WTC11 (cell line): ENCODE results near the gene PBX4. TPM values are rescaled to one million over a fixed set of nuclear protein-coding genes. Genes with fewer than 3 reads are reported as not detected.

Source experiments
- ATAC-seq: fragments of 200-7000 bp; cut with Tn5 transposase; 2 replicates; pipeline ENCODE4 v1.10.0; 2021; ENCODE audit warnings: mild to moderate bottlenecking, moderate library complexity
- CTCF ChIA-PET: fragments of 300-600 bp; sonication (Branson Sonifier 250); formaldehyde crosslinking; loops from one replicate; lab custom pipeline; 2021; ENCODE audit warnings: antibody characterized with exemption; lab: Charles Lee
- POLR2A ChIA-PET: fragments of 350-600 bp; sonication (Branson Sonifier 250); formaldehyde crosslinking; loops from one replicate; lab custom pipeline; 2021; ENCODE audit warnings: antibody characterized with exemption; lab: Charles Lee
- DNase-seq: peaks from one replicate; pipeline ENCODE4 v3.0.0; 2021; ENCODE audit warnings: low spot score
- H3K27ac Mint-ChIP-seq: 2 replicates; pipeline ENCODE4 v1.8.0; 2021; ENCODE audit warnings: mixed read lengths
- H3K27me3 Mint-ChIP-seq: 2 replicates; pipeline ENCODE4 v1.8.0; 2021; ENCODE audit warnings: low read depth, mild to moderate bottlenecking, moderate library complexity, mixed read lengths
- H3K36me3 Mint-ChIP-seq: 2 replicates; pipeline ENCODE4 v1.8.0; 2021; ENCODE audit warnings: mixed read lengths
- H3K4me1 Mint-ChIP-seq: 2 replicates; pipeline ENCODE4 v1.8.0; 2022; ENCODE audit warnings: mixed read lengths
- H3K4me3 Mint-ChIP-seq: 2 replicates; pipeline ENCODE4 v1.8.0; 2021; ENCODE audit warnings: mild to moderate bottlenecking, moderate library complexity, mixed read lengths
- H3K9me3 Mint-ChIP-seq: 2 replicates; pipeline ENCODE4 v1.8.0; 2021; ENCODE audit warnings: mixed read lengths
- CREM ChIP-seq: sonication (generic); formaldehyde crosslinking; IDR thresholded peaks from 2 replicates; pipeline ENCODE4 v1.8.1; 2022; ENCODE audit warnings: mild to moderate bottlenecking, missing genetic modification reagents, moderate library complexity
- FOXJ3 ChIP-seq: sonication (generic); formaldehyde crosslinking; IDR thresholded peaks from 2 replicates; pipeline ENCODE4 v1.9.0; 2021; ENCODE audit warnings: missing genetic modification reagents, mild to moderate bottlenecking, borderline replicate concordance
- FOXK1 ChIP-seq: sonication (generic); formaldehyde crosslinking; IDR thresholded peaks from 2 replicates; pipeline ENCODE4 v1.8.0; 2022; ENCODE audit warnings: mild to moderate bottlenecking, moderate library complexity, missing genetic modification reagents
- GABPB1 ChIP-seq: sonication (generic); formaldehyde crosslinking; IDR thresholded peaks from 2 replicates; pipeline ENCODE4 v1.8.1; 2023; ENCODE audit warnings: mild to moderate bottlenecking, missing genetic modification reagents
- JAZF1 ChIP-seq: fragments of 250-450 bp; sonication (Bioruptor Pico); IDR thresholded peaks from 2 replicates; pipeline ENCODE4 v1.9.0; 2021; ENCODE audit warnings: moderate library complexity, mild to moderate bottlenecking, inconsistent platforms
- SMAD4 ChIP-seq: sonication (generic); formaldehyde crosslinking; IDR thresholded peaks from 2 replicates; pipeline ENCODE4 v1.8.0; 2022; ENCODE audit warnings: mild to moderate bottlenecking, missing genetic modification reagents
- ZNF121 ChIP-seq: sonication (generic); formaldehyde crosslinking; IDR thresholded peaks from 2 replicates; pipeline ENCODE4 v1.8.0; 2023; ENCODE audit warnings: missing genetic modification reagents
- ZNF219 ChIP-seq: sonication (generic); formaldehyde crosslinking; IDR thresholded peaks from 2 replicates; pipeline ENCODE4 v1.8.0; 2023; ENCODE audit warnings: missing genetic modification reagents, mild to moderate bottlenecking, borderline replicate concordance
- ZNF317 ChIP-seq: sonication (generic); formaldehyde crosslinking; IDR thresholded peaks from 2 replicates; pipeline ENCODE4 v1.8.1; 2023; ENCODE audit warnings: low read depth, mild to moderate bottlenecking, moderate library complexity, missing genetic modification reagents, borderline replicate concordance
- ZNF416 ChIP-seq: fragments of 250-450 bp; sonication (Bioruptor Pico); IDR thresholded peaks from 2 replicates; pipeline ENCODE4 v1.9.0; 2021; ENCODE audit warnings: mild to moderate bottlenecking, inconsistent platforms
- ZNF671 ChIP-seq: fragments of 250-450 bp; sonication (Bioruptor Pico); IDR thresholded peaks from 2 replicates; pipeline ENCODE4 v1.8.0; 2021; ENCODE audit warnings: mild to moderate bottlenecking
- total RNA-seq: library from RNA; stranded (reverse); gene quantifications from 3 replicates; pipeline ENCODE4 v1.2.3, GENCODE V29; 2021
- TF ChIP-seq, protein P1 (sequence below): sonication (generic); formaldehyde crosslinking; IDR thresholded peaks from 2 replicates; pipeline ENCODE4 v1.8.1; 2023; ENCODE audit warnings: mild to moderate bottlenecking, missing genetic modification reagents, moderate library complexity
- TF ChIP-seq, protein P2 (sequence below): sonication (generic); formaldehyde crosslinking; IDR thresholded peaks from 2 replicates; pipeline ENCODE4 v1.8.1; 2022; ENCODE audit warnings: missing genetic modification reagents, borderline replicate concordance
- TF ChIP-seq, protein P3 (sequence below): sonication (generic); formaldehyde crosslinking; IDR thresholded peaks from 2 replicates; pipeline ENCODE4 v1.8.0; 2023; ENCODE audit warnings: missing genetic modification reagents, mild to moderate bottlenecking, borderline replicate concordance
- TF ChIP-seq, protein P4 (sequence below): sonication (generic); formaldehyde crosslinking; IDR thresholded peaks from 2 replicates; pipeline ENCODE4 v1.8.0; 2022; ENCODE audit warnings: mild to moderate bottlenecking, missing genetic modification reagents
- TF ChIP-seq, protein P5 (sequence below): sonication (generic); formaldehyde crosslinking; IDR thresholded peaks from 2 replicates; pipeline ENCODE4 v1.8.0; 2022; ENCODE audit warnings: mild to moderate bottlenecking, missing genetic modification reagents
- TF ChIP-seq, protein P6 (sequence below): fragments of 250-450 bp; sonication (Bioruptor Pico); IDR thresholded peaks from 2 replicates; pipeline ENCODE4 v1.9.0; 2021; ENCODE audit warnings: mild to moderate bottlenecking, borderline replicate concordance

PBX4 gene
- total RNA-seq, 1 experiment from 2014 or later = 3.2 TPM

DNA sequence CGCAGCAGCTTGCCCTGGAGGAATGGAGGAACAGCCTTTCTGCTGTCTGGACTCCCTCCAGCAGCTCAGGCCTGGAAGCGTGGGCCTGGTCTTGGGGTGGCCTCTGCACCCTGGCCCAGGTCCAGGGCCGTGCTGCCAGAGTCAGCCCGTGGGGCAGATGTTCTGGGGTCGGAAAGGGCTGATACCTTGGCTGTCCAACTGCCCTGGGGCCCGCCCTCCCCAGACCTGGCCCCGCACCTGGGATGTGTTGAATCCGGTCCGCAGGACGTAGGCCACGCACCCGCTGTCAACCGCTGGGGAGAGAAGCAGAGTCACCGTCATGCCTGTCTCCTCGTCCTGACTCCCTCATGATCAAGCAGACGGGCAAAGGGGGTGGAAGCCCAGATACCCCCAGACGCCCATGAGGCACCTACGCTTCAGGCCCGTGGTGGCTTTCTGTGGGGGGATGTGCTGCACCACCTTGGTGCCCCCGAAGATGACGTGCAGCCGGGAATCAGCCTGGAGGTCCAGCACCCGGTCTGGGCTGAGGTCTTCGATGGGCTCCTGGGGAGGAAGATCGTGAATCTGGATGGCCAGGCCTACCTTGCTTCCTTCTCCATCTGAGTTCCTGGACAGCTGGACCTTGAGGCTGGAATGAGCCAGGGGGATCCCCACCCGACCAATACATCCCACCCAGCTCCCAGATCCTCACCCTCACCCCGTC is 37.3 kb upstream of the PBX4 start (continued):
- TF ChIP-seq FOXJ3 (CRISPR knock-in tag) = no peak

DNA sequence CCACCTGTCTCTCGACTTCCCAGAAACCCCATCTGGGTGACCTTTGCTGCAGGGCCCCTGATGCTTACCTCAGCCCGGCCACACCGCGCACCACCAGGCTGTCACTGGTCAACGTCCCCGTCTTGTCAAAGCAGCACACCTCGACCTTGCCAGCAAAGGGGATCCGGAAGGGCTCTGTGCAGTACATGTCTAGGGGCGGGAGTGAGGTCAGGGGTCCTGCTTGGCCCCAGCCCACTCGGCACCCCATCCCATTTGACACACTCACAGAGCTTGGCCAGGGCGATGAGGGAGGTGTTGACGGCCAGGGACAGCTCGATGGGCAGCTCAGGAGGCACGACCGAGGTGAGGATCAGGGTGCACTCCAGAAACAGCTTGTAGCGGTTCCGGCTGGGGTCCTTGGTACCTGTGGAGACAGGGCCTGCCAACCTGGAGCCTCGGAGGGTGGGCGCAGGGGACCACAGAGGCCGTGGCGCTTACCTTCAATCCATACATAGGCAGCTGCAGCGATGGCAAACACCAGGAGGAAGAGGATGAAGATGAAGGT is 36.6 kb upstream of the PBX4 start:
- H3K9me3 Mint-ChIP-seq = no peaks in the 10 kb centered on the region
- CTCF ChIA-PET = no interaction called here
- no peaks in the 10 kb centered on the region for H3K4me1 Mint-ChIP-seq
- H3K36me3 Mint-ChIP-seq = peaks cover 75% of the 10 kb centered on the region
- TF ChIP-seq FOXK1 (CRISPR knock-in tag) = no peak
- no peak for TF ChIP-seq JAZF1
- no peak for TF ChIP-seq ZNF416 (CRISPR knock-in tag)
- TF ChIP-seq, protein P1, sequence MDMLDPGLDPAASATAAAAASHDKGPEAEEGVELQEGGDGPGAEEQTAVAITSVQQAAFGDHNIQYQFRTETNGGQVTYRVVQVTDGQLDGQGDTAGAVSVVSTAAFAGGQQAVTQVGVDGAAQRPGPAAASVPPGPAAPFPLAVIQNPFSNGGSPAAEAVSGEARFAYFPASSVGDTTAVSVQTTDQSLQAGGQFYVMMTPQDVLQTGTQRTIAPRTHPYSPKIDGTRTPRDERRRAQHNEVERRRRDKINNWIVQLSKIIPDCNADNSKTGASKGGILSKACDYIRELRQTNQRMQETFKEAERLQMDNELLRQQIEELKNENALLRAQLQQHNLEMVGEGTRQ = no peak
- TF ChIP-seq, protein P2, sequence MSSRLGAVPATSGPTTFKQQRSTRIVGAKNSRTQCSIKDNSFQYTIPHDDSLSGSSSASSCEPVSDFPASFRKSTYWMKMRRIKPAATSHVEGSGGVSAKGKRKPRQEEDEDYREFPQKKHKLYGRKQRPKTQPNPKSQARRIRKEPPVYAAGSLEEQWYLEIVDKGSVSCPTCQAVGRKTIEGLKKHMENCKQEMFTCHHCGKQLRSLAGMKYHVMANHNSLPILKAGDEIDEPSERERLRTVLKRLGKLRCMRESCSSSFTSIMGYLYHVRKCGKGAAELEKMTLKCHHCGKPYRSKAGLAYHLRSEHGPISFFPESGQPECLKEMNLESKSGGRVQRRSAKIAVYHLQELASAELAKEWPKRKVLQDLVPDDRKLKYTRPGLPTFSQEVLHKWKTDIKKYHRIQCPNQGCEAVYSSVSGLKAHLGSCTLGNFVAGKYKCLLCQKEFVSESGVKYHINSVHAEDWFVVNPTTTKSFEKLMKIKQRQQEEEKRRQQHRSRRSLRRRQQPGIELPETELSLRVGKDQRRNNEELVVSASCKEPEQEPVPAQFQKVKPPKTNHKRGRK (CRISPR knock-in tag) = no peak
- no peak for TF ChIP-seq GABPB1 (CRISPR knock-in tag)
- TF ChIP-seq, protein P3, sequence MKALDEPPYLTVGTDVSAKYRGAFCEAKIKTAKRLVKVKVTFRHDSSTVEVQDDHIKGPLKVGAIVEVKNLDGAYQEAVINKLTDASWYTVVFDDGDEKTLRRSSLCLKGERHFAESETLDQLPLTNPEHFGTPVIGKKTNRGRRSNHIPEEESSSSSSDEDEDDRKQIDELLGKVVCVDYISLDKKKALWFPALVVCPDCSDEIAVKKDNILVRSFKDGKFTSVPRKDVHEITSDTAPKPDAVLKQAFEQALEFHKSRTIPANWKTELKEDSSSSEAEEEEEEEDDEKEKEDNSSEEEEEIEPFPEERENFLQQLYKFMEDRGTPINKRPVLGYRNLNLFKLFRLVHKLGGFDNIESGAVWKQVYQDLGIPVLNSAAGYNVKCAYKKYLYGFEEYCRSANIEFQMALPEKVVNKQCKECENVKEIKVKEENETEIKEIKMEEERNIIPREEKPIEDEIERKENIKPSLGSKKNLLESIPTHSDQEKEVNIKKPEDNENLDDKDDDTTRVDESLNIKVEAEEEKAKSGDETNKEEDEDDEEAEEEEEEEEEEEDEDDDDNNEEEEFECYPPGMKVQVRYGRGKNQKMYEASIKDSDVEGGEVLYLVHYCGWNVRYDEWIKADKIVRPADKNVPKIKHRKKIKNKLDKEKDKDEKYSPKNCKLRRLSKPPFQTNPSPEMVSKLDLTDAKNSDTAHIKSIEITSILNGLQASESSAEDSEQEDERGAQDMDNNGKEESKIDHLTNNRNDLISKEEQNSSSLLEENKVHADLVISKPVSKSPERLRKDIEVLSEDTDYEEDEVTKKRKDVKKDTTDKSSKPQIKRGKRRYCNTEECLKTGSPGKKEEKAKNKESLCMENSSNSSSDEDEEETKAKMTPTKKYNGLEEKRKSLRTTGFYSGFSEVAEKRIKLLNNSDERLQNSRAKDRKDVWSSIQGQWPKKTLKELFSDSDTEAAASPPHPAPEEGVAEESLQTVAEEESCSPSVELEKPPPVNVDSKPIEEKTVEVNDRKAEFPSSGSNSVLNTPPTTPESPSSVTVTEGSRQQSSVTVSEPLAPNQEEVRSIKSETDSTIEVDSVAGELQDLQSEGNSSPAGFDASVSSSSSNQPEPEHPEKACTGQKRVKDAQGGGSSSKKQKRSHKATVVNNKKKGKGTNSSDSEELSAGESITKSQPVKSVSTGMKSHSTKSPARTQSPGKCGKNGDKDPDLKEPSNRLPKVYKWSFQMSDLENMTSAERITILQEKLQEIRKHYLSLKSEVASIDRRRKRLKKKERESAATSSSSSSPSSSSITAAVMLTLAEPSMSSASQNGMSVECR = no peak
- TF ChIP-seq ZNF121 = no peak
- no peak for TF ChIP-seq CREM (CRISPR knock-in tag)
- TF ChIP-seq, protein P4, sequence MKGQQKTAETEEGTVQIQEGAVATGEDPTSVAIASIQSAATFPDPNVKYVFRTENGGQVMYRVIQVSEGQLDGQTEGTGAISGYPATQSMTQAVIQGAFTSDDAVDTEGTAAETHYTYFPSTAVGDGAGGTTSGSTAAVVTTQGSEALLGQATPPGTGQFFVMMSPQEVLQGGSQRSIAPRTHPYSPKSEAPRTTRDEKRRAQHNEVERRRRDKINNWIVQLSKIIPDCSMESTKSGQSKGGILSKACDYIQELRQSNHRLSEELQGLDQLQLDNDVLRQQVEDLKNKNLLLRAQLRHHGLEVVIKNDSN (CRISPR knock-in tag) = no peak
- no peak for TF ChIP-seq ZNF219 (CRISPR knock-in tag)
- TF ChIP-seq ZNF671 (CRISPR knock-in tag) = no peak
- TF ChIP-seq, protein P5, sequence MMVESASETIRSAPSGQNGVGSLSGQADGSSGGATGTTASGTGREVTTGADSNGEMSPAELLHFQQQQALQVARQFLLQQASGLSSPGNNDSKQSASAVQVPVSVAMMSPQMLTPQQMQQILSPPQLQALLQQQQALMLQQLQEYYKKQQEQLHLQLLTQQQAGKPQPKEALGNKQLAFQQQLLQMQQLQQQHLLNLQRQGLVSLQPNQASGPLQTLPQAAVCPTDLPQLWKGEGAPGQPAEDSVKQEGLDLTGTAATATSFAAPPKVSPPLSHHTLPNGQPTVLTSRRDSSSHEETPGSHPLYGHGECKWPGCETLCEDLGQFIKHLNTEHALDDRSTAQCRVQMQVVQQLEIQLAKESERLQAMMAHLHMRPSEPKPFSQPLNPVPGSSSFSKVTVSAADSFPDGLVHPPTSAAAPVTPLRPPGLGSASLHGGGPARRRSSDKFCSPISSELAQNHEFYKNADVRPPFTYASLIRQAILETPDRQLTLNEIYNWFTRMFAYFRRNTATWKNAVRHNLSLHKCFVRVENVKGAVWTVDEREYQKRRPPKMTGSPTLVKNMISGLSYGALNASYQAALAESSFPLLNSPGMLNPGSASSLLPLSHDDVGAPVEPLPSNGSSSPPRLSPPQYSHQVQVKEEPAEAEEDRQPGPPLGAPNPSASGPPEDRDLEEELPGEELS (CRISPR knock-in tag) = no peak
- TF ChIP-seq, protein P6, sequence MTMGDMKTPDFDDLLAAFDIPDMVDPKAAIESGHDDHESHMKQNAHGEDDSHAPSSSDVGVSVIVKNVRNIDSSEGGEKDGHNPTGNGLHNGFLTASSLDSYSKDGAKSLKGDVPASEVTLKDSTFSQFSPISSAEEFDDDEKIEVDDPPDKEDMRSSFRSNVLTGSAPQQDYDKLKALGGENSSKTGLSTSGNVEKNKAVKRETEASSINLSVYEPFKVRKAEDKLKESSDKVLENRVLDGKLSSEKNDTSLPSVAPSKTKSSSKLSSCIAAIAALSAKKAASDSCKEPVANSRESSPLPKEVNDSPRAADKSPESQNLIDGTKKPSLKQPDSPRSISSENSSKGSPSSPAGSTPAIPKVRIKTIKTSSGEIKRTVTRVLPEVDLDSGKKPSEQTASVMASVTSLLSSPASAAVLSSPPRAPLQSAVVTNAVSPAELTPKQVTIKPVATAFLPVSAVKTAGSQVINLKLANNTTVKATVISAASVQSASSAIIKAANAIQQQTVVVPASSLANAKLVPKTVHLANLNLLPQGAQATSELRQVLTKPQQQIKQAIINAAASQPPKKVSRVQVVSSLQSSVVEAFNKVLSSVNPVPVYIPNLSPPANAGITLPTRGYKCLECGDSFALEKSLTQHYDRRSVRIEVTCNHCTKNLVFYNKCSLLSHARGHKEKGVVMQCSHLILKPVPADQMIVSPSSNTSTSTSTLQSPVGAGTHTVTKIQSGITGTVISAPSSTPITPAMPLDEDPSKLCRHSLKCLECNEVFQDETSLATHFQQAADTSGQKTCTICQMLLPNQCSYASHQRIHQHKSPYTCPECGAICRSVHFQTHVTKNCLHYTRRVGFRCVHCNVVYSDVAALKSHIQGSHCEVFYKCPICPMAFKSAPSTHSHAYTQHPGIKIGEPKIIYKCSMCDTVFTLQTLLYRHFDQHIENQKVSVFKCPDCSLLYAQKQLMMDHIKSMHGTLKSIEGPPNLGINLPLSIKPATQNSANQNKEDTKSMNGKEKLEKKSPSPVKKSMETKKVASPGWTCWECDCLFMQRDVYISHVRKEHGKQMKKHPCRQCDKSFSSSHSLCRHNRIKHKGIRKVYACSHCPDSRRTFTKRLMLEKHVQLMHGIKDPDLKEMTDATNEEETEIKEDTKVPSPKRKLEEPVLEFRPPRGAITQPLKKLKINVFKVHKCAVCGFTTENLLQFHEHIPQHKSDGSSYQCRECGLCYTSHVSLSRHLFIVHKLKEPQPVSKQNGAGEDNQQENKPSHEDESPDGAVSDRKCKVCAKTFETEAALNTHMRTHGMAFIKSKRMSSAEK (CRISPR knock-in tag) = no peak
- no peak for TF ChIP-seq SMAD4 (CRISPR knock-in tag)
- TF ChIP-seq ZNF317 (CRISPR knock-in tag) = no peak
- DNase-seq (no peak), ATAC-seq (no peak)
- POLR2A ChIA-PET = no interaction called here
- no peak overlapping the region for H3K4me3 Mint-ChIP-seq
- H3K27ac Mint-ChIP-seq = no peak overlapping the region
- H3K27me3 Mint-ChIP-seq = no peaks in the 10 kb centered on the region
